Measurements from ENCODE around the gene RASA3.

GRCh38 chr13:114074671-114075315 is 57.6 kb downstream of the RASA3 start:
- TF ChIP-seq CTCF (conservative IDR thresholded peaks at IDR 0.05) (no peak), EZH2 (IDR thresholded peaks at IDR 0.05; ENCODE audit: low read depth) (no peak)
